IgD-negative memory B cell (primary cell): ENCODE results near the gene CDNF. TPM values are rescaled to one million over a fixed set of nuclear protein-coding genes. Genes with fewer than 3 reads are reported as not detected.

Experiments used
- H3K27ac Mint-ChIP-seq, 3 donors: one replicate each; pipeline ENCODE4 v1.8.0; 2020 to 2022; ENCODE audit warnings: mild to moderate bottlenecking in 3 of 3, mixed read lengths in 3 of 3, moderate library complexity in 1 of 3
- H3K27me3 Mint-ChIP-seq: one replicate; pipeline ENCODE4 v1.8.0; 2021; ENCODE audit warnings: mixed read lengths
- H3K36me3 Mint-ChIP-seq: one replicate; pipeline ENCODE4 v1.8.0; 2020; ENCODE audit warnings: mild to moderate bottlenecking, mixed read lengths
- H3K4me1 Mint-ChIP-seq, 3 donors: one replicate each; pipeline ENCODE4 v1.8.0; 2020 to 2022; ENCODE audit warnings: mixed read lengths in 3 of 3, mild to moderate bottlenecking in 1 of 3
- H3K4me3 Mint-ChIP-seq, 4 donors: one replicate each; pipeline ENCODE4 v1.8.0; 2020 to 2022; ENCODE audit warnings: mild to moderate bottlenecking in 4 of 4, mixed read lengths in 4 of 4, moderate library complexity in 3 of 4
- H3K9me3 Mint-ChIP-seq, 3 donors: one replicate each; pipeline ENCODE4 v1.8.0; 2020 to 2021; ENCODE audit warnings: mixed read lengths in 3 of 3, mild to moderate bottlenecking in 1 of 3
- polyA plus RNA-seq: library from polyadenylated mRNA; unstranded; fragments of 300-500 nt; fragmentation: Illumina TruSeq; gene quantifications from one replicate; pipeline ENCODE4 v1.2.3, GENCODE V29; 2021

Gene CDNF
- polyA plus RNA-seq, 1 donor from 2014 or later = 1.1 TPM

DNA sequence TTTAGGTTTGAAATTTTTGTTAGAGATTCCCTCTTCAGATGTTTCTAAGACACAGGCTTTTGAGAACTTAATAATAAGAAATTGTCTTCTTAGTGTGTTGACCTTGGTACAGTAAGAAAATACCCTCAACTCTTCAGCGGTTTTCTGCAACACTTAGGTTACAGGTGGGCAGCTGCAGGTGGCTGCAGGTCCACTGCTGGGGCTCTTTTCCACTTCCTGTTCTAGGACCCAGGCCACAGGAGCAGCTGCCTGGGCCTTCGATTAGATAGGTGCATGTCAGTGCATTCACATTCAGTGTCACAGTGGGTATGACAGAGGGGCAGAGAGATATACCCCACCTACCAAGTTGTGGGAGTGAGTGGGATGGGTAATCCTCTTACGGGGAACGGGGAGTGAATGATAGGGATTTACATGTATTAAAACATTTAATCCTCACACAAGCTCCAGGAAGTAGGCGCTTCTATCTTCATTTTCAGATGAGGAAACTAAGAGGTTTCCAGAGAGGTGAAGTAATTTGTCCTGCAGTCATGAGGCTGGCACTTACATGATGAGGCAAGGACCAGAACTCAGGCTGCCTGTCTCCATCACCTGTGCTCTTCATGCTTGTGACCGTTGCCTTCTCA, 20.6 kb upstream of the CDNF start:
- H3K4me3 Mint-ChIP-seq = no peak overlapping the region
- peak overlapping the region in 1 of 3 donors; percentile 47 for H3K27ac Mint-ChIP-seq
- peaks cover 7% of the 10 kb centered on the region for H3K36me3 Mint-ChIP-seq
- no peaks in the 10 kb centered on the region for H3K27me3 Mint-ChIP-seq
- H3K9me3 Mint-ChIP-seq = no peaks in the 10 kb centered on the region
- H3K4me1 Mint-ChIP-seq = peaks cover 1 to 5% (median 3%) of the 10 kb centered on the region in 3 donors

DNA sequence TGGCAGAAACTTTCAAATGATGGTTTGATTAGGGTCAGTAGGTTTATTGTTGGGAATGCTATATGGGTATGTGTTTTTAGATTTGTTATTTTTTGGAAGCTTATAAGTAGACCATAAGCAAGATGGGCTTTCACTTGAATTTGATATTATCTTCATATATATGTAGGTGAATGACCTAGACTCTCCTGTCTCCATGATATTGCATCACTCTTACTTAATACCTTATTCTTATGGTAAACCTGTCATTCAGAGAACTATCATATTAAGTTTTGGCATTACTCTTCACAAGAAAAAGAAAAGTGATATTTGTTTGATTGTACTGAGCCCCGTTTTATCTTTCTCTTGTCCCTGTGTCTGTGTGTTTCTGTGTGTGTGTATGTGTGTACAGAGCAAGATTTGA, 17.6 kb upstream of the CDNF start:
- Mint-ChIP-seq H3K36me3 (peaks cover 6% of the 10 kb centered on the region), H3K27ac (no peak overlapping the region), H3K9me3 (no peaks in the 10 kb centered on the region), H3K27me3 (no peaks in the 10 kb centered on the region), H3K4me3 (no peak overlapping the region), H3K4me1 (peaks cover 1 to 5% (median 3%) of the 10 kb centered on the region in 3 donors)

DNA sequence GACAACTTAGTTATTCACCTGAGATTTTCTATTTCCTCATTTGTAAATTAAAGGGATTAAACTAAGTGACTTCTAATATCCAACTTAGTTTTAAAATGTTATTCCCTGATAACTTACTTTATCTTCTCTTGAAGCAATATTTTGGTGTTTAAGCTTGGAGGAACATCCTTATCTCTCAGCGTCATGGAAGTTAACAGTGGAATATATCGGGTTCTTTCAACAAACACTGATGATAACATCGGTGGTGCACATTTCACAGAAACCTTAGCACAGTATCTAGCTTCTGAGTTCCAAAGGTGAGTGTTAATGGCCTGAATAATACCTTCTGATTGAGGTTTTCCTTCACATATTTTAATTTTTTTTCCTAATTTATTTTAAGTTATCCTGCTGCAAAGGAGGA, 14.4 kb upstream of the CDNF start:
- no peak overlapping the region for H3K27ac Mint-ChIP-seq
- H3K36me3 Mint-ChIP-seq = peaks cover 6% of the 10 kb centered on the region
- H3K27me3 Mint-ChIP-seq = no peaks in the 10 kb centered on the region
- no peak overlapping the region for H3K4me3 Mint-ChIP-seq
- peaks cover 0 to 1% (median 0%) of the 10 kb centered on the region in 3 donors for H3K4me1 Mint-ChIP-seq
- no peaks in the 10 kb centered on the region for H3K9me3 Mint-ChIP-seq

DNA sequence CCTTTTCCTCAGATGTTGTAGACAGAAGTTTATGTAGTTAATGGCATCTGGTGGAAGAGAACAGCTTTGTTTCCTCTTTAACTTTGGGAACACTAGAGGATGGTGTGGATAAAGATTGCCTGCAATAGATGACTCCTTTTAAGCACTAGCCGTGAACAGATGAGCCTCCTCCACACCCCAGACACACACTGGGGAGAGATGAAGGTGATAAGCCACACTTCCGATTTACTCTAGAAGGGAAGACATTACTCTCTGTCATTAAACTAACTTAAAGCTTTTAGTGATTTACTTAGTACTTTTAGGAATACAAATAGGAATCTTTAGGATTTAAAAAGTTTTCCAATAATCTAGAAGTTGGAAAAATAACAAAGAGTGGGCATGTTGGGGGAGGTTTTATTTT, 7.1 kb upstream of the CDNF start:
- Mint-ChIP-seq H3K27me3 (no peaks in the 10 kb centered on the region), H3K4me1 (peaks cover 0 to 5% (median 5%) of the 10 kb centered on the region in 3 donors), H3K9me3 (no peaks in the 10 kb centered on the region), H3K4me3 (no peak overlapping the region), H3K36me3 (peaks cover 5% of the 10 kb centered on the region), H3K27ac (no peak overlapping the region)

DNA sequence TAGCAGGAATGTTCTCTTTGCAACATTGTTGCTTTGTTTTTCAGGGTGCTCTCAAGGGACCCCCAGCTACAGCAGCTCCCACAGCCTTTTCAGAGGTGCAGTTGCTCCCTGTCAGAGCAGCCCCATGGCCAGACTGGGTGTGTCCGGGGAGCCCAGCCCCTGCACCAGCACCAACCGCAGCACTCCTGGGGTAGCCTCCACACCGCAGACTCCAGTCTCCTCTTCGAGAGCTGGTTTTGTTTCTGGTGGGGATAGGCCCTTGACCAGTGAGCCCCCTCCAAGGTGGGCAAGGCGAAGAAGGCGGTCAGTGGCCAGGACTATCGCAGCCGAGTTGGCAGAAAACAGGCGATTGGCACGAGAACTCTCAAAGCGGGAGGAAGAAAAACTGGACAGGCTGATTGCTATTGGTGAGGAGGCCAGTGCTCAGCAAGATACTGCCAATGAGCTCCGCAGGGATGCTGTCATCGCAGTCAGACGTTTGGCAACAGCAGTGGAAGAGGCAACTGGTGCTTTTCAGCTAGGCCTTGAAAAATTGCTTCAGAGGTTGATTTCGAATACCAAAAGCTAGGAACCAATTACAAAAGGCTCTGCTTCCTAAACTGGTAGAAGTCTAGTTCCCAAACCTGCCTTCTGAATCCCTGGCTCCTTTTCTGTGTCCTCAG, 5.6 kb upstream of the CDNF start:
- peaks cover 2% of the 10 kb centered on the region for H3K36me3 Mint-ChIP-seq
- peak overlapping the region in 1 of 3 donors; percentile 27 for H3K27ac Mint-ChIP-seq
- H3K27me3 Mint-ChIP-seq = no peaks in the 10 kb centered on the region
- no peak overlapping the region for H3K4me3 Mint-ChIP-seq
- no peaks in the 10 kb centered on the region for H3K9me3 Mint-ChIP-seq
- peaks cover 0 to 11% (median 10%) of the 10 kb centered on the region in 3 donors for H3K4me1 Mint-ChIP-seq

DNA sequence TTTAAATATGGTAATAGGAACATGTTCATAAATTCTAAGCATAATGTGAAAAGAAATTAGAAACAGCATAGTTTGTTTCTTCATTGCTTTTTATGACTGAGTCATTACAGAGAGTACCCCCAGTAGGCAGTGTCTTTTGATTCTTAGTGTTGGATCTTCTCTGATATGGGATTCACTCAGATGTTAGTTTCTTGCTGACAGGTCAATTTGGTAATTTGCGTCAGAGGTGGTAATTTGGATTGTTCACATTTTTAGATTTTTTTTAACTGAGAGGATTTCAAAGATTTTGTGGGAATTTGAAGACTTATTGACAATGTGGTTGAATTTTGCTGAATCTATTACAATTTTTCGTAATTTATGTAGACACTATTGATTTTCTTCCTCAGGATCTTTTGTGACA, 2.3 kb upstream of the CDNF start:
- Mint-ChIP-seq H3K27ac (no peak overlapping the region), H3K4me1 (peaks cover 0 to 17% (median 16%) of the 10 kb centered on the region in 3 donors), H3K9me3 (no peaks in the 10 kb centered on the region), H3K4me3 (peak overlapping the region in 3 of 4 donors; percentile 58 to 87 (median 79)), H3K27me3 (no peaks in the 10 kb centered on the region), H3K36me3 (peaks cover 2% of the 10 kb centered on the region)

DNA sequence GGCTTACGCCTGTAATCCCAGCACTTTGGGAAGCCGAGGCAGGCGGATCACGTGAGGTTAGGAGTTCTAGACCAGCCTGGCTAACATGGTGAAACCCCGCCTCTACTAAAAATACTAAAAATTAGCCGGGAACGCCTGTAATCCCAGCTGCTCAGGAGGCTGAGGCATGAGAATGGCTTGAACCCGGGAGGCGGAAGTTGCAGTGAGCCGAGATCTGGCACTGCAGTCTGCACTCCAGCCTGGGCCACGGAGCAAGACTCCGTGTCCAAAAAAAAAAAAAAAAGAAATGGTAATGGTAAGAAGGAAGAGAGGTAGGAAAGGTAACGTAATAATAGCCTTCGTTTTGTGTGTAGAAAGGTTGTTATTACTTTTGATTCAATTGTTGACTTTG, 1.5 kb upstream of the CDNF start:
- peak overlapping the region; percentile 87 to 98 (median 97) for H3K4me3 Mint-ChIP-seq
- H3K9me3 Mint-ChIP-seq = no peaks in the 10 kb centered on the region
- peaks cover 2% of the 10 kb centered on the region for H3K36me3 Mint-ChIP-seq
- peak overlapping the region in 2 of 3 donors; percentile 43 to 94 for H3K27ac Mint-ChIP-seq
- peaks cover 0 to 16% (median 16%) of the 10 kb centered on the region in 3 donors for H3K4me1 Mint-ChIP-seq
- no peaks in the 10 kb centered on the region for H3K27me3 Mint-ChIP-seq

DNA sequence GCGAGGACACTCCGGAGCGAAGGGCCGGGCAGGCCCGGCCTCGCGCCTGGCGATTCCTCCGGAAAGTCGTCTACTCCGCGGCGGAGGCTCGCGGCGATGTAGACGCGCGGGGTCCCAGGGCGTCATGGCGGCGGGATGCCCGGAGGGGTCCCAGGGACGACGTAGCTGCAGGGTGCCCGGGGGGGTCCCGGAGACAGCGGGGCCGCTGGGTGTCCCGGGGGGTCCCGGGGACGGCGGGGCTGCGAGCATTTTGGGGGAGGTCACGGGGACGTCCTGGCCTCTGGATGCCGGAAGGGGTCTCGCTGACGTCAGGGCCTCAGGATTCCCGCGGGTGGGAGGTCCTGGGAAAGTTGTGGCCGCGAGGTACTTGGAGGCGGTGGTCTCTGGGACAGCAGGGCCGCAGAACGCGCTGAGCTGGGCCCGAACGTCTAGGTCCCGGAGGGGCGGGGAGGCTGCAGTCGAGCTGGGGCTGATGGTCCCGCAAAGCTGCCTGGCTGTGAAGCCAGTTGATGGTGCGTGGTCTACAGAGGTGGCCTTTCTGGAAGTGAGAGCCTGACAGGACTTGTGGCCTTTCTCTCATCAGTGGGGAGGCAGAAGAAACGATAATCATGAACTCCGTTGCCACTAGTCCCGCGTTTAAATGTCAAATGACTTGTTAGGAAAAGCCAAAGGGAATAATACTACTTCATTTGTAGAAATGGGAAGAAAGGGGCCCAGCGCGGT, 906 bp upstream of the CDNF start:
- H3K36me3 Mint-ChIP-seq = no peaks in the 10 kb centered on the region
- no peaks in the 10 kb centered on the region for H3K27me3 Mint-ChIP-seq
- peaks cover 0 to 16% (median 16%) of the 10 kb centered on the region in 3 donors for H3K4me1 Mint-ChIP-seq
- no peaks in the 10 kb centered on the region for H3K9me3 Mint-ChIP-seq
- H3K4me3 Mint-ChIP-seq = peak overlapping the region; percentile 87 to 98 (median 97)
- peak overlapping the region; percentile 43 to 94 (median 94) for H3K27ac Mint-ChIP-seq

DNA sequence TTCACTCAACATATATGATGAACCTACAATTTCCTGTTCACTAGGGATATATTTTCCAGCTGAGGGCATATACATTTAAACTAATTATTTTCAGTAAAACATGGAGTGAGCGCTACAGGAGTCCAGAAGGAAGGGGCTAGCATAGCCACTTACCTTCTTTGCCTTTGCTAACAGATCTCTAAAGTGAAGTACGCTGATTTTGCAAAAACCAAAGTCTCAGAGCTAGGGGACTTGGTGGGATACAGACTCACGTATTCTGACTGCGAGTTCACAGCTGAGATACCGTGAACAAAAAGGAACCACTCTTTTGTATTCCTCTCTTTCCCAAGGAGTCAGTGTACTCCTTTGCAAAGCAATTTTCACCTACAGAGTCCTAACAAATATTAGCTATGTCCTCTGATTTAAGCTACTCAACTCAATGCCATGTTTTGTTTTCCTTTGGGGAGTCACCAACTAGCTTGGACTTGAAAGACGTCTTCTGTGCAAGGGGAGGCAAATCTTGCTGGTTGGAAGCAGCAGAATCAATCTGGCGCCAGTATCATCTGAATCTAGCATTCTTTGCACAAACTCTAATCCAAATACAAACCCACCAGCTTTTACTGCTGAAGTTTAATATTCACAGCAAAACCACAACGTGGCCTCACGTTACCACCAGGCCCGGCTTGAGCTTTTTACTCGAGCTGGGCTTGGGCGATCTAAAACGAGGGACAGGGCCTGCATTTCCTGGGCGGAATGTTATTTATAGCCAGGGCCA, 657 bp downstream of the CDNF start:
- Mint-ChIP-seq H3K27me3 (no peaks in the 10 kb centered on the region), H3K4me1 (peaks cover 0 to 16% (median 16%) of the 10 kb centered on the region in 3 donors), H3K4me3 (peak overlapping the region; percentile 87 to 98 (median 97)), H3K9me3 (no peaks in the 10 kb centered on the region), H3K27ac (peak overlapping the region; percentile 43 to 94 (median 94)), H3K36me3 (no peaks in the 10 kb centered on the region)

DNA sequence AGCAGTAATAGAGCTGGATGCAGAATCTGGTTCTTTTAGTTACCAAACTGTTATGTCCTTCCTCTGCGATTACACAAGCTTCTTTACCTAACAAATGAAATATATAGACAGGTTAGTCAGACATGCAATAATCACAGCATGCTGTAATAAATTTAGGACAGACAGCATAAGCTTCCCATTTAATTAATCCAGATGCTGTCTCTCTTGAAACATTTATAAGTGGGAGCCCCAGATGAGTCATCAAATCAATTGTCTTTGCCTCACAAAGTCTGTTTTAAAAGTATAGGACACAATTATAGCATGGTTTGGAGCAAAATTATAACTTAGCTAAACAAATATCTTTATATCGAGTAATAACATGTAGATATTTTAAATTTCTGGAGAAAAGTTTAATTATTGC, 1.6 kb downstream of the CDNF start:
- Mint-ChIP-seq H3K4me1 (peaks cover 0 to 16% (median 16%) of the 10 kb centered on the region in 3 donors), H3K4me3 (peak overlapping the region in 1 of 4 donors; percentile 47), H3K9me3 (no peaks in the 10 kb centered on the region), H3K27ac (no peak overlapping the region), H3K36me3 (no peaks in the 10 kb centered on the region), H3K27me3 (no peaks in the 10 kb centered on the region)

DNA sequence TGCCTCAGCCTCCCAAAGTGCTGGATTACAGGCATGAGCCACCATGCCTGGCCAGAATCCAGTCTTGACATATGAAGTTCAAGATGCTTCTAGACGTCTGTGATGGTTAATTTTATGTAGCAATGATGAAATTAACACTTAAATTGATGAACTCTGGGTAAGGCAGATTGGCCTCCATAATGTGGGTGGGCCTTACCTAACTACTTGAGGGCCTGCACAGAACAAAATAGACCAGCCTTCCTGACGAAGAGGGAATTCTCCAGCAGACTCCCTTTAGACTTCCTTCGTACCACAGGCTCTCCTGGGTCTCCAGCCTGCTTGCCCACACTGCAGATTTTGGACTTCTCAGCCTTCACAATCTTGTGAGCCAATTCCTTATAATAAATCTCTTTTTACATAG, 4.7 kb downstream of the CDNF start:
- no peak overlapping the region for H3K4me3 Mint-ChIP-seq
- H3K9me3 Mint-ChIP-seq = no peaks in the 10 kb centered on the region
- no peaks in the 10 kb centered on the region for H3K27me3 Mint-ChIP-seq
- H3K36me3 Mint-ChIP-seq = peaks cover under 1% of the 10 kb centered on the region
- peaks cover 0 to 7% (median 7%) of the 10 kb centered on the region in 3 donors for H3K4me1 Mint-ChIP-seq
- H3K27ac Mint-ChIP-seq = no peak overlapping the region

DNA sequence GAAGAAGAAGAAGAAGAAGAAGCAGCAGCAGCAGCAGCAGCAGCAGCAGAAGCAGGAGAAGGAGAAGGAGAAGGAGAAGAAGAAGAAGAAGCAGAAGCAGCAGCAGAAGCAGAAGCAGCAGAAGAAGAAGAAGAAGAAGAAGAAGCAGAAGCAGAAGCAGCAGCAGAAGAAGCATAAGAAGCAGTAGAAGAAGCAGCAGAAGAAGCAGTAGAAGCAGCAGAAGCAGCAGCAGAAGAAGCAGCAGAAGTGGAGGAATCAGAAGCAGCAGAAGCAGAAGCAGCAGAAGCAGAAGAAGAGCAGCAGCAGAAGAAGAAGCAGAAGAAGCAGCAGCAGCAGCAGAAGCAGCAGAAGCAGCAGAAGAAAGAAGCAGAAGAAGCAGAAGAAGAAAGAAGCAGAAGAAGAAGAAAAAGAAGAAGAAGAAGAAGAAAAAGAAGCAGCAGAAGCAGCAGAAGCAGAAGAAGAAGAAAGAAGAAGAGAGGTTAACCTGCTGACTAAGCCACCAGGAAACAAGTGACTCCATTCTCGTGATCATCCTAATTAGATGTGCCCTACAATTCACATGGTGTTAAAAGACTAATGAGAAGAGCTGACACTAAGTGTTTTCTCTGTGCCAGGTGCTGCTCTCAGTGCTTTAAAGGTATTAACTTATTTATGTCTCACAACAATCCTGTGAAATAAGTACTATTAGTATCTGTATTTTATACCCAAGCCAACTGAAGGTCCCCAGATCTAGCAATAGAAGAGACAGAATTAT, 11.6 kb downstream of the CDNF start:
- no peaks in the 10 kb centered on the region for H3K27me3 Mint-ChIP-seq
- H3K9me3 Mint-ChIP-seq = no peaks in the 10 kb centered on the region
- peaks cover 10 to 20% (median 15%) of the 10 kb centered on the region in 3 donors for H3K4me1 Mint-ChIP-seq
- peak overlapping the region in 2 of 3 donors; percentile 1 to 69 for H3K27ac Mint-ChIP-seq
- H3K36me3 Mint-ChIP-seq = peaks cover 4% of the 10 kb centered on the region
- H3K4me3 Mint-ChIP-seq = peak overlapping the region in 1 of 4 donors; percentile 49

DNA sequence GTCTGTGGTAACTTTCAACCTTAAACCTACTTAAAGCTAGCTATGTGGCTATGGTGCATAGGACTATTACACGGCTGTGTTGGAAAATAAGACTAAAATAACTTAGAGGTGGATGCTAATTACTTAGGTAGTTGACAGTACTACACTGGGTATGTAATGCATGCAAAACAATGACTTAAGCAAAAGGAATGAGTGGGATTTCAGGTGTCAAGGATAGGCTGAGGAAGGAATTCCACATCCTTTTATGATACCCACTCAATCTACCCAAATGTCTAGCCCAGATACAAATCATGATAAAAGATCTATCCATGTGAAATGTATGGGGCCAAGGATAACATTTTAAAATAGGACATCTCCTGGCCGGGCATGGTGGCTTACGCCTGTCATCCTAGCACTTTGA, 13.9 kb downstream of the CDNF start:
- no peaks in the 10 kb centered on the region for H3K27me3 Mint-ChIP-seq
- no peak overlapping the region for H3K4me3 Mint-ChIP-seq
- H3K9me3 Mint-ChIP-seq = no peaks in the 10 kb centered on the region
- no peak overlapping the region for H3K27ac Mint-ChIP-seq
- H3K4me1 Mint-ChIP-seq = peaks cover 14 to 28% (median 22%) of the 10 kb centered on the region in 3 donors
- peaks cover 4% of the 10 kb centered on the region for H3K36me3 Mint-ChIP-seq
